GM19455 (cell line): Measurements from ENCODE around the gene PRRX1.

Source experiments
- ATAC-seq: cut with Tn5 transposase; IDR thresholded peaks from one replicate; pipeline ENCODE4 v1.9.1; 2021; ENCODE audit not compliant: unreplicated experiment

PRRX1 gene

GRCh38 chr1:170663404-170664092 lies 383 bp upstream of the PRRX1 start:
- ATAC-seq = no peak

GRCh38 chr1:170664828-170665612 lies 1.1 kb downstream of the PRRX1 start:
- ATAC-seq = no peak

GRCh38 chr1:170665629-170666028 lies 1.7 kb downstream of the PRRX1 start:
- no peak for ATAC-seq

GRCh38 chr1:170666541-170667254 lies 2.8 kb downstream of the PRRX1 start:
- no peak for ATAC-seq

- no peak for ATAC-seq
Observed at GRCh38 chr1:170668209-170669106, 4.5 kb downstream of the PRRX1 start.

- ATAC-seq = no peak
Observed at GRCh38 chr1:170669107-170669445, 5.1 kb downstream of the PRRX1 start.

GRCh38 chr1:170669586-170670530 lies 5.9 kb downstream of the PRRX1 start:
- ATAC-seq = no peak

- no peak for ATAC-seq
Observed at GRCh38 chr1:170670802-170671628, 7.1 kb downstream of the PRRX1 start.

- ATAC-seq = no peak
Observed at GRCh38 chr1:170671629-170671963, 7.7 kb downstream of the PRRX1 start.

GRCh38 chr1:170672316-170672715 lies 8.4 kb downstream of the PRRX1 start:
- no peak for ATAC-seq

GRCh38 chr1:170674239-170674638 lies 10.3 kb downstream of the PRRX1 start:
- no peak for ATAC-seq

- no peak for ATAC-seq
Observed at GRCh38 chr1:170674986-170675385, 11.1 kb downstream of the PRRX1 start.

- no peak for ATAC-seq
Observed at GRCh38 chr1:170675865-170676264, 11.9 kb downstream of the PRRX1 start.

GRCh38 chr1:170676628-170677027 lies 12.7 kb downstream of the PRRX1 start:
- ATAC-seq = no peak

- ATAC-seq = no peak
Observed at GRCh38 chr1:170678027-170678600, 14.2 kb downstream of the PRRX1 start.

- ATAC-seq = no peak
Observed at GRCh38 chr1:170680428-170680827, 16.5 kb downstream of the PRRX1 start.

GRCh38 chr1:170682169-170682568 lies 18.2 kb downstream of the PRRX1 start:
- ATAC-seq = no peak

GRCh38 chr1:170682809-170683208 lies 18.9 kb downstream of the PRRX1 start:
- no peak for ATAC-seq

- no peak for ATAC-seq
Observed at GRCh38 chr1:170685166-170685565, 21.2 kb downstream of the PRRX1 start.
